HEK293T (cell line): ENCODE data around the gene CTNNBL1.
A peak's percentile ranks its signal among the peaks of the same experiment; 100 is the strongest.
"Not testable (repeated sequence)": the region's sequence is repeated elsewhere in the genome, so short reads cannot be mapped to it uniquely, and the experiment has no call there.

Experiments used
- CTCF ChIA-PET: fragments of 350-600 bp; formaldehyde crosslinking; extraction: SDS; loops from one replicate; lab custom pipeline; 2021; ENCODE audit warnings: antibody characterized with exemption, inconsistent platforms; lab: Yijun Ruan, JAX
- POLR2A ChIA-PET: fragments of 350-600 bp; formaldehyde crosslinking; extraction: SDS; loops from one replicate; lab custom pipeline; 2020; ENCODE audit warnings: antibody characterized with exemption, inconsistent platforms; lab: Yijun Ruan, JAX
- DNase-seq: peaks from one replicate; pipeline ENCODE4 v3.0.0; 2012; ENCODE audit warnings: mixed read lengths; ENCODE audit errors: extremely low spot score
- ARNT ChIP-seq: fragments of 450-650 bp; IDR thresholded peaks from 2 replicates; pipeline ENCODE4 v1.6.1; 2017; ENCODE audit warnings: mild to moderate bottlenecking
- BHLHE40 ChIP-seq: fragments of 450-650 bp; IDR thresholded peaks from 2 replicates; pipeline ENCODE4 v1.6.1; 2016; ENCODE audit warnings: mild to moderate bottlenecking, moderate library complexity, borderline replicate concordance
- CTBP1 ChIP-seq: fragments of 450-650 bp; IDR thresholded peaks from 2 replicates; pipeline ENCODE4 v1.6.1; 2016; ENCODE audit warnings: borderline replicate concordance
- ELF4 ChIP-seq: fragments of 450-650 bp; IDR thresholded peaks from 2 replicates; pipeline ENCODE4 v1.6.1; 2017; ENCODE audit warnings: antibody characterized with exemption
- FOXA1 ChIP-seq: fragments of 450-650 bp; IDR thresholded peaks from 2 replicates; pipeline ENCODE4 v1.6.1; 2016; ENCODE audit warnings: mild to moderate bottlenecking
- FOXK2 ChIP-seq: fragments of 450-650 bp; IDR thresholded peaks from 2 replicates; pipeline ENCODE4 v1.6.1; 2016; ENCODE audit warnings: mild to moderate bottlenecking
- FOXM1 ChIP-seq: fragments of 450-650 bp; IDR thresholded peaks from 2 replicates; pipeline ENCODE4 v1.6.1; 2017; ENCODE audit warnings: mild to moderate bottlenecking, borderline replicate concordance
- HDGF ChIP-seq: fragments of 450-650 bp; IDR thresholded peaks from 2 replicates; pipeline ENCODE4 v1.6.1; 2017; ENCODE audit warnings: antibody characterized with exemption, borderline replicate concordance
- L3MBTL2 ChIP-seq: fragments of 450-650 bp; conservative IDR thresholded peaks from 2 replicates; pipeline ENCODE4 v1.6.1; 2016; ENCODE audit warnings: mild to moderate bottlenecking
- LEF1 ChIP-seq: fragments of 450-650 bp; IDR thresholded peaks from 2 replicates; pipeline ENCODE4 v1.6.1; 2017; ENCODE audit warnings: mild to moderate bottlenecking, borderline replicate concordance
- NFRKB ChIP-seq: fragments of 450-650 bp; IDR thresholded peaks from 2 replicates; pipeline ENCODE4 v1.6.1; 2016; ENCODE audit warnings: mild to moderate bottlenecking, moderate library complexity
- PKNOX1 ChIP-seq: fragments of 450-650 bp; IDR thresholded peaks from 2 replicates; pipeline ENCODE4 v1.6.1; 2016
- SP1 ChIP-seq: fragments of 450-650 bp; IDR thresholded peaks from 2 replicates; pipeline ENCODE4 v1.6.1; 2017
- SUZ12 ChIP-seq: fragments of 450-650 bp; IDR thresholded peaks from 2 replicates; pipeline ENCODE4 v1.6.1; 2016; ENCODE audit warnings: mild to moderate bottlenecking
- TARDBP ChIP-seq: fragments of 450-650 bp; IDR thresholded peaks from 2 replicates; pipeline ENCODE4 v1.6.1; 2016
- ZNF384 ChIP-seq: fragments of 450-650 bp; IDR thresholded peaks from 2 replicates; pipeline ENCODE4 v1.6.1; 2016

The CTNNBL1 gene

DNA sequence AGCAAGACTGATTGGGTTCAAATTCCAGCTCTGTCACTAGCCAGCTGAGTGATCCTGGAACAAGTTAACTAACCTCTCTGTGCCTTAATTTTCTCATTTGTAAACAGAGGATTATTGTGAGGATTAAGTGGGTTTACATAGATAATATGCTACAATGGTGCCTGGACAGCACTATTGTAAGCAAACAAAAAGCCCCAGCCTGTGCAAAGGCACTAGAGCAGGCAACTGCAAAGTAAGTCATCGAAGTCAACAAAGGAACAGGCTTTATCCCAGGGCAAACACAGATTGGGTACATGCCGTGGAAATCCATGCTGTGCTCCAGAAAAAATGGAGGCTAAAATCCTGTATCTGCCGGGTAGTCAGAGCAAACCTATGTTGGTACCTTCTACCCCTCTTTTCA lies 43.2 kb upstream of the CTNNBL1 start:
- CTCF ChIA-PET, result no interaction called here
- no peak for TF ChIP-seq SUZ12
- POLR2A ChIA-PET, result no interaction called here
- no peak for DNase-seq

GRCh38 chr20:37651932-37652331 lies 41.9 kb upstream of the CTNNBL1 start:
- peak; percentile 33 for DNase-seq
- TF ChIP-seq LEF1, result no peak
- no peak for TF ChIP-seq NFRKB
- no peak for TF ChIP-seq PKNOX1
- no peak for TF ChIP-seq SP1
- TF ChIP-seq TARDBP, result no peak
- no peak for TF ChIP-seq ZNF384
- no peak for TF ChIP-seq HDGF
- no peak for TF ChIP-seq FOXK2
- no peak for TF ChIP-seq SUZ12
- no peak for TF ChIP-seq ELF4
- TF ChIP-seq BHLHE40, result no peak
- TF ChIP-seq FOXA1, result no peak
- TF ChIP-seq FOXM1, result no peak
- TF ChIP-seq CTBP1, result no peak
- ChIA-PET POLR2A (no interaction called here), CTCF (no interaction called here)

DNA sequence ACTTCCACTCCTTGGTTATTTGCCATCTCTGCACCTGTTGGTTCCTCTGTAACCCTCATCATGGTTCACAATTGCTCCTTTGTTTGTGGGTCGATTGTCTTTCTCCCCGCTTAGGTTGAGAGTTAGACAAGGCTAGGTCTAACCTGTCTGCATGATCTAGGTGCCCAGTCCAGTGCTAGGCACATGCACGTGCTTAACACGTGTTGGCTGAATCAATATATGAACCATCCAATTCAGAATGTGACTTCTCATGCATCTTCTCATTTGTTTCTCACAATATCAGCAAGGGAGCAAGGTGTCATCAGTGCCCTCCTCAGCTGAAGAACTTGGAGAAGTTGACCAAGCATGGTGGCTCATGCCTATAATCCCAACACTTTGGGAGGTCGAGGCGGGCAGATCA lies 36.9 kb upstream of the CTNNBL1 start:
- DNase-seq, result no peak
- POLR2A ChIA-PET, result no interaction called here
- CTCF ChIA-PET, result no interaction called here
- no peak for TF ChIP-seq CTBP1
- no peak for TF ChIP-seq PKNOX1
- TF ChIP-seq HDGF, result no peak
- TF ChIP-seq LEF1, result no peak
- TF ChIP-seq L3MBTL2, result no peak
- no peak for TF ChIP-seq FOXA1
- no peak for TF ChIP-seq FOXM1
- no peak for TF ChIP-seq SUZ12
- no peak for TF ChIP-seq TARDBP
- no peak for TF ChIP-seq ARNT

GRCh38 chr20:37657924-37658804 lies 35.7 kb upstream of the CTNNBL1 start:
- ChIA-PET CTCF (interaction anchor here (0.8 kb wide), 1 partner anchor 1200 kb away, joined by 3 read pairs; no protein-coding TSS in a partner anchor), POLR2A (no interaction called here)
- TF ChIP-seq BHLHE40 (no peak), PKNOX1 (no peak), FOXM1 (no peak), FOXA1 (no peak), SUZ12 (no peak), HDGF (no peak), LEF1 (no peak), ELF4 (no peak), L3MBTL2 (no peak), ARNT (no peak), NFRKB (no peak)
- DNase-seq, result no peak

- TF ChIP-seq BHLHE40 (no peak), SUZ12 (no peak), ELF4 (no peak), TARDBP (no peak)
- POLR2A ChIA-PET, result no interaction called here
- DNase-seq, result no peak
- CTCF ChIA-PET, result no interaction called here
Measured at GRCh38 chr20:37661519-37661918, 32.3 kb upstream of the CTNNBL1 start.

GRCh38 chr20:37662308-37662707 lies 31.5 kb upstream of the CTNNBL1 start:
- POLR2A ChIA-PET, result no interaction called here
- no peak for TF ChIP-seq ZNF384
- TF ChIP-seq BHLHE40, result no peak
- TF ChIP-seq LEF1, result no peak
- no peak for TF ChIP-seq ARNT
- no peak for TF ChIP-seq TARDBP
- no peak for TF ChIP-seq CTBP1
- TF ChIP-seq NFRKB, result no peak
- TF ChIP-seq ELF4, result no peak
- no peak for TF ChIP-seq L3MBTL2
- TF ChIP-seq HDGF, result no peak
- no peak for TF ChIP-seq FOXK2
- no peak for TF ChIP-seq SP1
- TF ChIP-seq FOXA1, result no peak
- no peak for TF ChIP-seq FOXM1
- TF ChIP-seq SUZ12, result no peak
- TF ChIP-seq PKNOX1, result no peak
- CTCF ChIA-PET, result no interaction called here
- DNase-seq, result no peak

- CTCF ChIA-PET, DNase-seq, POLR2A ChIA-PET: not testable (repeated sequence)
Measured at GRCh38 chr20:37664595-37664994, 29.2 kb upstream of the CTNNBL1 start.
